DMS 273 treated with DMSO at 0.1 percent for 48 hours (cell line): ENCODE data around the gene NDST1.
A peak's percentile ranks its signal among the peaks of the same experiment; 100 is the strongest.

Source experiments
- DNase-seq: peaks from one replicate; lab custom pipeline; 2025; lab: John Stamatoyannopoulos, UW

NDST1 gene

GRCh38 chr5:150523472-150524350 is 15.8 kb downstream of the NDST1 start:
- peak; percentile 22 for DNase-seq

- DNase-seq = no peak
Measured at GRCh38 chr5:150525163-150525562, 17.2 kb downstream of the NDST1 start.

- no peak for DNase-seq
Measured at GRCh38 chr5:150525781-150526180, 17.9 kb downstream of the NDST1 start.

GRCh38 chr5:150527038-150527437 is 19.1 kb downstream of the NDST1 start:
- DNase-seq = no peak

- no peak for DNase-seq
Measured at GRCh38 chr5:150527808-150528207, 19.9 kb downstream of the NDST1 start.

GRCh38 chr5:150528924-150529546 is 21.1 kb downstream of the NDST1 start:
- no peak for DNase-seq

- no peak for DNase-seq
Measured at GRCh38 chr5:150529555-150529954, 21.6 kb downstream of the NDST1 start.

- no peak for DNase-seq
Measured at GRCh38 chr5:150530423-150530822, 22.5 kb downstream of the NDST1 start.

GRCh38 chr5:150530951-150531588 is 23.1 kb downstream of the NDST1 start:
- no peak for DNase-seq

- no peak for DNase-seq
Measured at GRCh38 chr5:150531686-150532085, 23.8 kb downstream of the NDST1 start.

- DNase-seq = no peak
Measured at GRCh38 chr5:150532151-150532550, 24.2 kb downstream of the NDST1 start.

GRCh38 chr5:150532996-150533395 is 25.1 kb downstream of the NDST1 start:
- no peak for DNase-seq

GRCh38 chr5:150534811-150535210 is 26.9 kb downstream of the NDST1 start:
- DNase-seq = no peak

- no peak for DNase-seq
Measured at GRCh38 chr5:150535611-150536010, 27.7 kb downstream of the NDST1 start.

GRCh38 chr5:150538007-150538917 is 30.3 kb downstream of the NDST1 start:
- no peak for DNase-seq

GRCh38 chr5:150539206-150539605 is 31.3 kb downstream of the NDST1 start:
- no peak for DNase-seq

- no peak for DNase-seq
Measured at GRCh38 chr5:150540042-150540441, 32.1 kb downstream of the NDST1 start.

- DNase-seq = no peak
Measured at GRCh38 chr5:150540615-150541396, 32.9 kb downstream of the NDST1 start.

GRCh38 chr5:150541397-150541675 is 33.4 kb downstream of the NDST1 start:
- DNase-seq = no peak

- no peak for DNase-seq
Measured at GRCh38 chr5:150541895-150542294, 34.0 kb downstream of the NDST1 start.

GRCh38 chr5:150542933-150543445 is 35.1 kb downstream of the NDST1 start:
- DNase-seq = no peak
